ENCODE results near the gene CHRNB1. TPM values are rescaled to one million over a fixed set of nuclear protein-coding genes. Genes with fewer than 3 reads are reported as not detected.
A peak's percentile ranks its signal among the peaks of the same experiment; 100 is the strongest.
"Not testable (repeated sequence)": the region's sequence is repeated elsewhere in the genome, so short reads cannot be mapped to it uniquely, and the experiment has no call there.

CHRNB1 gene
- total RNA-seq, 1 donor from 2014 or later = 27.9 TPM

- no peak for DNase-seq
Observed at GRCh38 chr17:7467498-7467897, 22.6 kb downstream of the CHRNB1 start.

GRCh38 chr17:7468290-7468689, 23.4 kb downstream of the CHRNB1 start:
- DNase-seq = no peak

GRCh38 chr17:7468804-7469389, 24.0 kb downstream of the CHRNB1 start:
- DNase-seq = no peak

GRCh38 chr17:7469843-7470242, 25.0 kb downstream of the CHRNB1 start:
- DNase-seq = not testable (repeated sequence)

GRCh38 chr17:7470457-7470973, 25.7 kb downstream of the CHRNB1 start:
- DNase-seq = not testable (repeated sequence)

- no peak for DNase-seq
Observed at GRCh38 chr17:7471729-7472128, 26.9 kb downstream of the CHRNB1 start.

GRCh38 chr17:7474767-7475166, 29.9 kb downstream of the CHRNB1 start:
- DNase-seq = not testable (repeated sequence)

- DNase-seq = peak; percentile 30
Observed at GRCh38 chr17:7475764-7476422, 31.0 kb downstream of the CHRNB1 start.

GRCh38 chr17:7476494-7476893, 31.6 kb downstream of the CHRNB1 start:
- DNase-seq = no peak

GRCh38 chr17:7476951-7477350, 32.1 kb downstream of the CHRNB1 start:
- DNase-seq = no peak

GRCh38 chr17:7477392-7478275, 32.8 kb downstream of the CHRNB1 start:
- peak; percentile 78 for DNase-seq

- peak; percentile 66 for DNase-seq
Observed at GRCh38 chr17:7478276-7479212, 33.7 kb downstream of the CHRNB1 start.

- peak; percentile 74 for DNase-seq
Observed at GRCh38 chr17:7479213-7480088, 34.6 kb downstream of the CHRNB1 start, which contains the start of gene ZBTB4. ZBTB4 (minus strand) TSS chr17:7479631; CDS start chr17:7466801, 12,830 bp downstream.

GRCh38 chr17:7480089-7480384, 35.2 kb downstream of the CHRNB1 start:
- peak; percentile 67 for DNase-seq

GRCh38 chr17:7481275-7481674, 36.4 kb downstream of the CHRNB1 start, which contains the start of gene SLC35G6:
SLC35G6 (plus strand) TSS chr17:7481446; CDS start chr17:7481517, 71 bp downstream.
- DNase-seq = not testable (repeated sequence)

- DNase-seq = not testable (repeated sequence)
Observed at GRCh38 chr17:7481842-7482741, 37.2 kb downstream of the CHRNB1 start.

- DNase-seq = not testable (repeated sequence)
Observed at GRCh38 chr17:7482742-7483088, 37.9 kb downstream of the CHRNB1 start.

- peak; percentile 97 for DNase-seq
Observed at GRCh38 chr17:7483255-7484066, 38.6 kb downstream of the CHRNB1 start.

All from tongue (tissue), 2 donors.